PC-3 (cell line): Measurements from ENCODE around the gene UCK2. TPM values are rescaled to one million over a fixed set of nuclear protein-coding genes. Genes with fewer than 3 reads are reported as not detected.

Source experiments
- ATAC-seq: fragments of 200-7000 bp; cut with Tn5 transposase; 2 replicates; pipeline ENCODE4 v1.9.1; 2020; ENCODE audit warnings: mild to moderate bottlenecking, moderate library complexity
- BruUV-seq: library from RNA; stranded (reverse); fragments of 400-500 nt; replicated peaks from 2 replicates; lab custom pipeline; 2021; lab: Mats Ljungman, UMichigan
- CTCF ChIA-PET: fragments of 300-600 bp; sonication (Branson Sonifier 250); formaldehyde crosslinking; loops from one replicate; lab custom pipeline; 2022; ENCODE audit warnings: antibody characterized with exemption; lab: Charles Lee
- POLR2A ChIA-PET: fragments of 300-600 bp; sonication (Branson Sonifier 250); formaldehyde crosslinking; loops from one replicate; lab custom pipeline; 2022; ENCODE audit warnings: antibody characterized with exemption; ENCODE audit not compliant: unreplicated experiment; lab: Charles Lee
- DNase-seq: peaks from one replicate; pipeline ENCODE4 v3.0.0-alpha.2; 2015
- H2AFZ ChIP-seq: fragments of 300-600 bp; sonication (generic); 2 replicates; pipeline ENCODE4 v1.6.0; 2016; ENCODE audit warnings: antibody characterized with exemption, low read length
- H3F3A ChIP-seq: fragments of 300-600 bp; sonication (generic); one replicate; pipeline ENCODE4 v1.6.0; 2017; ENCODE audit warnings: antibody characterized with exemption, low read length, control low read depth, mild to moderate bottlenecking; ENCODE audit not compliant: unreplicated experiment
- H3K27ac ChIP-seq: fragments of 300-600 bp; sonication (generic); 2 replicates; pipeline ENCODE4 v1.5.1; 2016; ENCODE audit warnings: mild to moderate bottlenecking, low read length
- H3K27me3 ChIP-seq: fragments of 300-600 bp; sonication (generic); 2 replicates; pipeline ENCODE4 v1.6.1; 2016; ENCODE audit warnings: low read length, mixed read lengths
- H3K36me3 ChIP-seq: fragments of 300-600 bp; sonication (generic); 2 replicates; pipeline ENCODE4 v1.6.1; 2016; ENCODE audit warnings: low read depth, mixed run types, low read length, mixed read lengths
- H3K4me1 ChIP-seq: fragments of 300-600 bp; sonication (generic); 2 replicates; pipeline ENCODE4 v1.5.1; 2016; ENCODE audit warnings: low read length; ENCODE audit not compliant: insufficient read depth
- H3K4me2 ChIP-seq: fragments of 300-600 bp; sonication (generic); 2 replicates; pipeline ENCODE4 v1.6.0; 2016; ENCODE audit warnings: low read length
- H3K4me3 ChIP-seq: fragments of 300-600 bp; sonication (generic); 2 replicates; pipeline ENCODE4 v1.5.1; 2016; ENCODE audit warnings: mild to moderate bottlenecking, low read length, mixed read lengths
- H3K79me2 ChIP-seq: fragments of 300-600 bp; sonication (generic); 2 replicates; pipeline ENCODE4 v1.6.1; 2017; ENCODE audit warnings: low read length, mixed read lengths
- H3K9ac ChIP-seq: fragments of 300-600 bp; sonication (generic); 2 replicates; pipeline ENCODE4 v1.6.0; 2016; ENCODE audit warnings: mild to moderate bottlenecking, low read length
- H3K9me2 ChIP-seq: fragments of 300-600 bp; sonication (generic); replicated peaks from 2 replicates; pipeline ENCODE4 v1.6.1; 2016; ENCODE audit warnings: mixed run types, low read length, mixed read lengths
- H3K9me3 ChIP-seq: fragments of 300-600 bp; sonication (generic); 2 replicates; pipeline ENCODE4 v1.6.1; 2016; ENCODE audit warnings: low read length, mixed read lengths
- H4K20me1 ChIP-seq: fragments of 300-600 bp; sonication (generic); 2 replicates; pipeline ENCODE4 v1.6.1; 2016; ENCODE audit warnings: low read length, mixed read lengths
- CTCF ChIP-seq: fragments of 300-600 bp; sonication (generic); conservative IDR thresholded peaks from 2 replicates; pipeline ENCODE4 v1.5.1; 2017; ENCODE audit warnings: antibody characterized with exemption, low read depth, mild to moderate bottlenecking, low read length
- EZH2 ChIP-seq: fragments of 300-600 bp; sonication (generic); IDR thresholded peaks from one replicate; pipeline ENCODE4 v1.6.1; 2017; ENCODE audit warnings: antibody characterized with exemption, mild to moderate bottlenecking, low read length; ENCODE audit not compliant: unreplicated experiment
- EZH2phosphoT487 ChIP-seq: fragments of 300-600 bp; sonication (generic); IDR thresholded peaks from 2 replicates; pipeline ENCODE4 v1.6.1; 2018; ENCODE audit warnings: mild to moderate bottlenecking, antibody characterized with exemption, low read length, borderline replicate concordance
- intact Hi-C: fragments of 100-400 bp; cut with micrococcal nuclease; formaldehyde crosslinking; loops from 2 replicates; pipeline ENCODE4 v1.9.0; 2023
- total RNA-seq: library from RNA; depleted of rRNA; stranded (reverse); fragments of >200 nt; gene quantifications from 2 replicates; pipeline ENCODE4 v1.2.3, GENCODE V29; 2014

Gene UCK2
- total RNA-seq, 1 experiment from 2014 or later: 193 TPM

GRCh38 chr1:165828669-165829329 lies 1.4 kb downstream of the UCK2 start:
- ChIA-PET POLR2A (interaction anchor here (0.5 to 1.2 kb wide), 5 partner anchors 14 to 231 kb away, joined by 3 to 7 read pairs (median 4); partner anchors contain the start of gene TMCO1), CTCF (interaction anchor here (0.6 kb wide), 1 partner anchor 27 kb away, joined by 5 read pairs; no protein-coding TSS in a partner anchor)
- no peaks in the 10 kb centered on the region for H3F3A ChIP-seq
- H3K9me2 ChIP-seq: no peaks in the 10 kb centered on the region
- no peaks in the 10 kb centered on the region for H3K36me3 ChIP-seq
- H3K4me2 ChIP-seq: peak overlapping the region; percentile 90
- H2AFZ ChIP-seq: peak overlapping the region; percentile 77
- H3K9ac ChIP-seq: peak overlapping the region; percentile 92
- H3K4me1 ChIP-seq: peaks cover 16% of the 10 kb centered on the region
- peak overlapping the region; percentile 88 for H3K4me3 ChIP-seq
- peak overlapping the region; percentile 76 for H3K27ac ChIP-seq
- ATAC-seq (peak; percentile 52), DNase-seq (peak; percentile 84)
- intact Hi-C loops: loop anchor here (2.0 to 10.0 kb wide), 3 partner anchors 54 to 194 kb away; partner anchors contain the start of gene MGST3
- H4K20me1 ChIP-seq: peaks cover 43% of the 10 kb centered on the region
- H3K27me3 ChIP-seq: no peaks in the 10 kb centered on the region
- TSS peak; percentile 94 for BruUV-seq
- H3K9me3 ChIP-seq: no peaks in the 10 kb centered on the region
- TF ChIP-seq EZH2phosphoT487 (no peak), EZH2 (no peak), CTCF (no peak)
- H3K79me2 ChIP-seq: peaks cover 68% of the 10 kb centered on the region

DNA sequence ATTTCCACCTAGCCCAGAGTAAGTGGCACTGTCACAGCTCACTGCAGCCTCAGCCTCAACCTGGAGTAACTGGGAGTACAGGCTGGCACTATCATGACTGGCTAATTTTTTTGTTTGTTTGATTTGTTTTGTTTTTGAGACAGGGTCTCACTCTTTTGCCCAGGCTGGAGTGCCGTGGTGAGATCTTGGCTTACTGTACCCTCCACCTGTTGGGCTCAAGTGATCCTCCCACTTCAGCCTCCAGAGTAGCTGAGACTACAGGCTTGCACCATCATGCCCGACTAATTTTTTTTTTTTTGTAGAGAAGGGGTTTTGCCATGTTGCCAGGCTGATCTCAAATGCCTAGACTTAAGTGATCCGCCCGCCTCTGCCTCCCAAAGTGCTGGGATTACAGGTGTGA lies 2.5 kb downstream of the UCK2 start:
- H3K27me3 ChIP-seq: no peaks in the 10 kb centered on the region
- H3K9me2 ChIP-seq: no peaks in the 10 kb centered on the region
- H3K4me3 ChIP-seq: peak overlapping the region; percentile 88
- ATAC-seq: no peak
- H3K9me3 ChIP-seq: no peaks in the 10 kb centered on the region
- BruUV-seq: no TSS peak
- ChIA-PET CTCF (no interaction called here), POLR2A (interaction anchor here (0.7 kb wide), 1 partner anchor 69 kb away, joined by 3 read pairs; no protein-coding TSS in a partner anchor)
- peaks cover 53% of the 10 kb centered on the region for H4K20me1 ChIP-seq
- H3K9ac ChIP-seq: peak overlapping the region; percentile 92
- peaks cover 79% of the 10 kb centered on the region for H3K79me2 ChIP-seq
- intact Hi-C loops: loop anchor here (2.0 to 10.0 kb wide), 3 partner anchors 52 to 195 kb away; partner anchors contain the start of gene MGST3
- no peaks in the 10 kb centered on the region for H3K36me3 ChIP-seq
- DNase-seq: no peak
- TF ChIP-seq CTCF (no peak), EZH2 (no peak), EZH2phosphoT487 (no peak)
- peak overlapping the region; percentile 90 for H3K4me2 ChIP-seq
- peaks cover 16% of the 10 kb centered on the region for H3K4me1 ChIP-seq
- H2AFZ ChIP-seq: no peak overlapping the region
- H3K27ac ChIP-seq: no peak overlapping the region
- no peaks in the 10 kb centered on the region for H3F3A ChIP-seq

- Histone ChIP-seq H3K4me3 (no peak overlapping the region), H3K27ac (no peak overlapping the region), H3K36me3 (no peaks in the 10 kb centered on the region), H3K27me3 (no peaks in the 10 kb centered on the region), H3K9ac (no peak overlapping the region), H3K4me2 (no peak overlapping the region), H2AFZ (no peak overlapping the region), H3K4me1 (peaks cover 16% of the 10 kb centered on the region), H3F3A (no peaks in the 10 kb centered on the region), H4K20me1 (peaks cover 62% of the 10 kb centered on the region), H3K9me3 (no peaks in the 10 kb centered on the region), H3K79me2 (peaks cover 91% of the 10 kb centered on the region), H3K9me2 (no peaks in the 10 kb centered on the region)
- DNase-seq: no peak
- TF ChIP-seq EZH2phosphoT487 (no peak), EZH2 (no peak), CTCF (no peak)
- CTCF ChIA-PET: no interaction called here
- BruUV-seq: no TSS peak
- POLR2A ChIA-PET: no interaction called here
- intact Hi-C loops: no loop called here
- ATAC-seq: no peak
These were observed 3.7 kb downstream of the UCK2 start for GRCh38 chr1:165831146-165831545.
